Immature natural killer cell (primary cell): ENCODE data around the gene MECP2. TPM values are rescaled to one million over a fixed set of nuclear protein-coding genes. Genes with fewer than 3 reads are reported as not detected.
A peak's percentile ranks its signal among the peaks of the same experiment; 100 is the strongest.

Experiments used
- DNase-seq, 3 donors: peaks; one replicate each; pipeline ENCODE4 v3.0.0; 2022; ENCODE audit warnings: mixed read lengths in 1 of 3
- H3K27ac Mint-ChIP-seq, 6 donors: one replicate each; pipeline ENCODE4 v1.8.0; 2020; ENCODE audit warnings: mixed read lengths in 6 of 6, mild to moderate bottlenecking in 5 of 6, inconsistent platforms in 4 of 6, moderate library complexity in 3 of 6
- H3K27me3 Mint-ChIP-seq, 3 donors: one replicate each; pipeline ENCODE4 v1.8.0; 2020 to 2021; ENCODE audit warnings: low read depth in 3 of 3, mild to moderate bottlenecking in 3 of 3, mixed read lengths in 3 of 3, moderate library complexity in 3 of 3, inconsistent platforms in 1 of 3
- H3K36me3 Mint-ChIP-seq, 3 donors: one replicate each; pipeline ENCODE4 v1.8.0; 2020; ENCODE audit warnings: mixed read lengths in 3 of 3, inconsistent platforms in 2 of 3, mild to moderate bottlenecking in 2 of 3
- H3K4me1 Mint-ChIP-seq, 2 donors: one replicate each; pipeline ENCODE4 v1.8.0; 2020; ENCODE audit warnings: inconsistent platforms in 2 of 2, mild to moderate bottlenecking in 2 of 2, mixed read lengths in 2 of 2, moderate library complexity in 1 of 2
- H3K4me3 Mint-ChIP-seq, 5 donors: one replicate each; pipeline ENCODE4 v1.8.0; 2020; ENCODE audit warnings: mild to moderate bottlenecking in 5 of 5, mixed read lengths in 5 of 5, inconsistent platforms in 3 of 5, moderate library complexity in 3 of 5
- H3K9me3 Mint-ChIP-seq, 6 donors: one replicate each; pipeline ENCODE4 v1.8.0; 2020; ENCODE audit warnings: mild to moderate bottlenecking in 6 of 6, mixed read lengths in 6 of 6, inconsistent platforms in 4 of 6, moderate library complexity in 3 of 6
- polyA plus RNA-seq, 3 donors: library from polyadenylated mRNA; unstranded; fragments of 300-500 nt; fragmentation: Illumina TruSeq; gene quantifications; one replicate each; pipeline ENCODE4 v1.2.3, GENCODE V29; 2021

The MECP2 gene
- polyA plus RNA-seq, 3 donors from 2014 or later = 11.4 to 31.5 (median 18.3) TPM

DNA sequence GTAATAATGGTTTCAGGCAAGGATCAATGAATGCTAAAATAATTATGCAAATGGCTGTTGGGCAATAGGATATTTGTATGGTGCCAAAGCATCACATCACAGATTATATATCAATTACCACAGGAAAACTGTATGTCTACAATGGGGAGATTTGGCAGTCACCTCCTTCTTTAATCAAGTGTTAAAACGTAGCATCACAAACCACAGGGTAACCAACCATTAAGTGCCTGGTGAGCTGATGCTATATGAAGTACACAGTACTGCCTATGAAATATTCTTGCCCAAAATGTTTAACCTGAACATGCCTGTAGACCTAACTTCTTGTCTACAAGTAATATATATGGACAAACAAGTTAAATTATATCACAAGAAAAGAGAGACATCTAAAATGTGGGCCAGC lies 25.3 kb downstream of the MECP2 start:
- Mint-ChIP-seq H3K4me3 (peak overlapping the region in 1 of 5 donors; percentile 17), H3K4me1 (peaks cover 67 to 78% of the 10 kb centered on the region in 2 donors), H3K9me3 (no peaks in the 10 kb centered on the region), H3K27ac (peak overlapping the region; percentile 23 to 80 (median 61)), H3K27me3 (peaks cover 5 to 20% (median 8%) of the 10 kb centered on the region in 3 donors), H3K36me3 (peaks cover 0 to 3% (median 0%) of the 10 kb centered on the region in 3 donors)
- DNase-seq = no peak

DNA sequence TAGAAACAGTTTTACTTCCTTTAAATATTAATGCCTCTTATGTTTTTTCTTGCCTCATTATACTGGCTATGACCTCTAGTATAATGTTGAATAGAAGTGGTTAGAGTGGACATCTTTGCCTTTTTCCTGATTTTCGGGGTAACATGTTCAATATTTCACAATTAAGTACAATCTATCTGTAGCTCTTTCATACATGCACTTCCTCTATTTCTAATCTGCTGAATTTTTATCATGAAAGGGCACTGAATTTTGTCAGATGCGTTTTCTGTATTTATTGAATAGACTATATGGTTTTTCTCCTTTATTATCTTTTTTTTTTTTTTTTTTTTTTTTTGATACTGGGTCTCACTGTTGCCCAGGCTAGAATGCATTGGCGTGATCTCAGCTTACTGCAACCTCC lies 29.0 kb downstream of the MECP2 start:
- no peaks in the 10 kb centered on the region for H3K9me3 Mint-ChIP-seq
- peaks cover 3 to 14% (median 11%) of the 10 kb centered on the region in 3 donors for H3K27me3 Mint-ChIP-seq
- DNase-seq = no peak
- peak overlapping the region in 1 of 5 donors; percentile 3 for H3K4me3 Mint-ChIP-seq
- no peaks in the 10 kb centered on the region for H3K36me3 Mint-ChIP-seq
- H3K4me1 Mint-ChIP-seq = peaks cover 66 to 71% of the 10 kb centered on the region in 2 donors
- H3K27ac Mint-ChIP-seq = peak overlapping the region in 3 of 6 donors; percentile 17 to 85 (median 34)

DNA sequence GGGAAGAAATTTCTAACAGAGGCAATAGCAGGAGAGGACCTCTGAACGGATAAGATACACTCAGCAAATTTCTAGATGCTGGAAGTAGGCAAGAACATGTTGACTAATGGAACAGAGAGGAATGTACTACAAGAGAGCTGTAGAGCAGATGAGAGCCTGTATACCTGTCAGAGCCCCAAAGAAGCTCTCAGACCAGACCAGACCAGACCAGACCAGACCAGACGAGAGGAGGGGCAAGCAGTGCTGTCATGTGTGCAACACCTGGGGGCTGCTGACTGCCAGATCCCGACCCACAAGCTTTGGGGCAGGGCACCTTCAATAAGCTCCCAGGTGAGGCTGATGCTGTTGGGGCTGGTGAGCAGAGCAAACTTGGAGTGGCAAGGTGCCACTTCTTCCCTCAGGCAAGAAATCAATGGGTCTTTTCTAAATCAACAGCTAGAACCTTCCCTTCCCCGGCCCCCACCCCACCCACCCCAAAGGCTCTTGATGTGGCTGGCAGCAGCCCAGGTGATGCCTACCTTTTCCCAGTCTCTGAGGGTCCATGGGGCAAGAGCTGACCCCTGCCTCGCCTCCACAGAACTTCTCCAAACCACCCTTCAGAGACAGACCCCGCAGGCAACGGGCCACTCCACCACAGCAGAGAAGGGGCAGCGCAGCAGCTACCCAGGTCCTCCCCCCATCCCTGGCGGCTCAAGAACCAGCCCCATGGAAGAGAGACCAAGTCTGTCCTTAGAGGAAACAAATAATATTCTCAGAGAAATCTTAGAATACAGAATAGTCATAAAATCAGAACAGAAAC lies 32.7 kb downstream of the MECP2 start:
- Mint-ChIP-seq H3K4me1 (peaks cover 71 to 72% of the 10 kb centered on the region in 2 donors), H3K4me3 (peak overlapping the region in 2 of 5 donors; percentile 29 to 40), H3K36me3 (no peaks in the 10 kb centered on the region), H3K9me3 (no peaks in the 10 kb centered on the region), H3K27me3 (peaks cover 5 to 15% (median 6%) of the 10 kb centered on the region in 3 donors), H3K27ac (peak overlapping the region in 5 of 6 donors; percentile 51 to 73 (median 65))
- no peak for DNase-seq

DNA sequence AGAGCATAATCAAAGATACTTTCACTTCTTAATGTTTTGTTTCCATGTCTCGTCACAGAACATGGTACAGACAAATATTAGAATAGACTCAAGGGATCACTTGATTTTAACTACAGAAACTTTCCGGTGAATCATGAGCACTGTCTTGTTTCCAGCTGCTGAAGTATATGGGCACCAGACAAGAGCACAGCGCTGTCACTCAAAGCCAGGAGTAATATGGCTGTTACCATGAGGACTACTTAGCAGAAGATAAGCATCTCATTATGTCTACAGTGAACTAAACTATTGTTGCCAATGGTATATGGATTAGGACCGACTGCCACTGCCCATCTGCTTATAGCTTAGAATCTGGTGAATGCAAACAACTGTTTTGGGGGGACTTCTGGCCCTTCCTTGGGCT lies 34.3 kb downstream of the MECP2 start:
- H3K9me3 Mint-ChIP-seq = no peaks in the 10 kb centered on the region
- H3K27ac Mint-ChIP-seq = peak overlapping the region; percentile 32 to 80 (median 56)
- peaks cover 81 to 82% of the 10 kb centered on the region in 2 donors for H3K4me1 Mint-ChIP-seq
- H3K4me3 Mint-ChIP-seq = peak overlapping the region in 1 of 5 donors; percentile 50
- H3K36me3 Mint-ChIP-seq = no peaks in the 10 kb centered on the region
- DNase-seq = no peak
- H3K27me3 Mint-ChIP-seq = peaks cover 5 to 10% (median 8%) of the 10 kb centered on the region in 3 donors

DNA sequence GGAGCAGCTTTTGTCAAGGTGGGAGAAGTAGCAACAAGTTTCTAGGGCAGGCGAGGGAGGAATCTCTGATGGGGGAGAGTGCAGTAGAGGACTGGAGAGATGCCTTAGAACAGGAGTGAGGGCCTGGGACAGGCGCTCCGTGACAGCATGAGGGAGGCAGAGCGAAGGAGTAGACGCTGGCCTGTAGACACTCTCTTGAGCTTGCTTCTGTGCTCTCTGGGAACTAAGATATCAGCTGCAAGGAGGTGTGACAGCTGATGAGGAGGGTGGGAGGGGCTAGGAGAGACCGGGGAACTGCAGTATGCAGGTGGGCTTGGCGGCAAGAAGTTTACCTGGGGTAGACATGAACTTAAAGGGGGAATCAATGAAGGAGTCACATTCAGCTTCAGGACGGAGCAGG lies 35.7 kb downstream of the MECP2 start:
- peaks cover 78 to 81% of the 10 kb centered on the region in 2 donors for H3K4me1 Mint-ChIP-seq
- no peaks in the 10 kb centered on the region for H3K9me3 Mint-ChIP-seq
- H3K27ac Mint-ChIP-seq = peak overlapping the region; percentile 13 to 86 (median 70)
- no peak for DNase-seq
- no peaks in the 10 kb centered on the region for H3K36me3 Mint-ChIP-seq
- peaks cover 3 to 15% (median 5%) of the 10 kb centered on the region in 3 donors for H3K27me3 Mint-ChIP-seq
- peak overlapping the region in 4 of 5 donors; percentile 1 to 18 (median 4) for H3K4me3 Mint-ChIP-seq

DNA sequence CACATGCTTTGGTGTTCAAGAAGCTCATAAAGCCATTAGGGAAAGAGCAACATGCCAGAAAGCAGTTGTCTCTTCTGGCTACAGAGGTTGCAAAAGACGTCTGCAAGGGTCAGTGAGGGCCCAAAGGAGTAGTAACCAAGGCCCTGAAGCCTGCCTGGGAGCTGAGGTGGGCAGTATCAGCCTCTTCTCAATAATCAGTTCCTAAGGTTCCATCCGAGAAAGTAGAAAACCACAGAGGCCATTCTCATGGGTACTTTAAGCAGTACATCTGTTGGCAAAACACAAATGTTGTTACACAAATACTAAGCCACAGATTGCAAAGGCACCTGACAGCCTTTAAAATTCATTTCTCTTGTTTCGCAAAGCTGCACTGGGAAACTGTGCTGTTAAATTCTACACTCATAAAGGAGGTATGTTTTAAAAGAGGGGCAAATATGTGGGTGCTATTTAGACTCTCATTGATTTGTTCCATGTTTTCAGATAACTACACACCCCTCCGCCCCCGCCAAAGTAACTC lies 37.7 kb downstream of the MECP2 start:
- H3K36me3 Mint-ChIP-seq = no peaks in the 10 kb centered on the region
- H3K9me3 Mint-ChIP-seq = no peaks in the 10 kb centered on the region
- peak overlapping the region in 1 of 5 donors; percentile 33 for H3K4me3 Mint-ChIP-seq
- H3K27me3 Mint-ChIP-seq = peaks cover 5 to 15% (median 5%) of the 10 kb centered on the region in 3 donors
- peak overlapping the region; percentile 63 to 86 (median 81) for H3K27ac Mint-ChIP-seq
- H3K4me1 Mint-ChIP-seq = peaks cover 74 to 78% of the 10 kb centered on the region in 2 donors
- DNase-seq = no peak

DNA sequence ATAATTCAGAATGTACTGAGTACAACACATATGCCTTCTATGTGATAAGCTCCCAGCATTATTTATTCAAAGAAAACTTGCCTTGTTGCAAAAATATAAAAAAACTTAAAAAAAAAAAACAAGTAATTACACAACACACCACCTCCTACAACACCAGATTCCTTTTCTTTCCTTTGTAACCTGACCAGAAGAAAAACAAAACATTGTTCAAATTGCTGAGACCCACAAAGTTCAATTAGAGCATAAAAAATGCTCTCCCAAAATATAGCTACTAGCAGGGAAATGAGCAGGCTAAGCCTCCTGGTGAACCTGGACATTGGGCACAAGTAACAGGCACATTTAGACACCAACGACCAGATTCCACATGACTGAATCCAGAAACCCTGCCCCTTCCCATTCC lies 38.3 kb downstream of the MECP2 start:
- Mint-ChIP-seq H3K4me3 (peak overlapping the region in 1 of 5 donors; percentile 33), H3K36me3 (no peaks in the 10 kb centered on the region), H3K27me3 (peaks cover 5 to 14% (median 6%) of the 10 kb centered on the region in 3 donors), H3K4me1 (peaks cover 69 to 73% of the 10 kb centered on the region in 2 donors), H3K27ac (peak overlapping the region; percentile 63 to 86 (median 81)), H3K9me3 (no peaks in the 10 kb centered on the region)
- DNase-seq = no peak

DNA sequence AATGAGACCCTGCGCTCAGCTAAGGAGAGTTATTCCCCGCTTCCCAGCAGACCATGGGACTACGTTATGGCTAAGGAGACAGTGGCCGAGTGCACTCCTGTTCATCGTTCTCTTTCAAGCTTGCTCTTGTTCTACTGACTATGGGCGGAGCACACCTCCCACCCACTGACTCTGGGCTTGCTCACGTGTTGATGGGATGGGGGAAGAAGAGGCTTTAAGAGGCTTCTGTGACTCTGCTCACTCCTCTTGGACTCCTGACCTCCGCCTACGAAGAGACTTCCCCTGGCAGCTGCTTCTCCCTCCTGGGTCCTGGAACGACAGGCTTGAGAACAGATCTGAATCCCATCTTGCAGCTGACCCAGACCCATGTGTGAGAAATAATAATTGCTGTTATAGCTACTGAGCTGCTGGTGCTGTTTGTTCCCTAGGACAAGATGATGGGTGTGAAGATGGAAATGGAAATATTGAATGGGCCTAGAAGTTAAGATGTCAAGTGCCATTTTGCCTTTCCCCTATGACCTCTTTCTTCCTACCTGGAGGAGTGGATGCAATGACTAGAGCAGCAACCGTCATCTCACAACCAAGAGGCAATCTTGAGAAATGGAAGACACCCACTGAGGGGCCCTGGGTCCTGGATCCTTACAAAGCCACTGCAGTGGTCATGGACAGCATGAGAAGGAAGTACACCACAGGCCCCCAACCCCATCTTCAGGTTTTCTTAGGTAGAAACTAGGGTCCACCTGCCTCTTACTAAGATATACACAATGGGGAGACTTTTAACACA lies 39.1 kb downstream of the MECP2 start:
- Mint-ChIP-seq H3K27me3 (peaks cover 2 to 14% (median 6%) of the 10 kb centered on the region in 3 donors), H3K4me1 (peaks cover 62 to 64% of the 10 kb centered on the region in 2 donors), H3K36me3 (no peaks in the 10 kb centered on the region), H3K4me3 (no peak overlapping the region), H3K9me3 (no peaks in the 10 kb centered on the region), H3K27ac (peak overlapping the region in 5 of 6 donors; percentile 37 to 82 (median 49))
- DNase-seq = no peak

DNA sequence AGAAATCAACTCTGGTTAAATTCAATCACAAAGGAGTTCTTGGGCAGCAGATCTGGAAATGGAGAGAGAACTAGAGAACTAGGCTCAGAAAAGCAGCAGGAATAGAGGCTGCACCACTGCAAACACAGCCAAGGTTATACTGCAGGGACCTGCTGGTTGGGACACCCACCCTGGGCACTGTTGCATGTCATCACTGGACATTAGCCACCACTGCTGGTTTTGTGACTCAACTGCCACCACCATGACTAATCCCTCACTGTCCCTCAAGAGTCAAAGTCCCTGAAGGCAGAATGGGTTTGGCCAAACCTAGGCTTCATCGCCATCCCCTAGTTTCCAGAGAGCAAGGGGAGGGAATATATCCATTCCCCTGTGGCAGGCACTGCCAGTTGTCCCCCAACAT lies 39.7 kb downstream of the MECP2 start:
- Mint-ChIP-seq H3K4me1 (peaks cover 57 to 60% of the 10 kb centered on the region in 2 donors), H3K27me3 (peaks cover 2 to 14% (median 6%) of the 10 kb centered on the region in 3 donors), H3K9me3 (no peaks in the 10 kb centered on the region), H3K27ac (peak overlapping the region in 4 of 6 donors; percentile 15 to 78 (median 48)), H3K36me3 (no peaks in the 10 kb centered on the region), H3K4me3 (no peak overlapping the region)
- no peak for DNase-seq

DNA sequence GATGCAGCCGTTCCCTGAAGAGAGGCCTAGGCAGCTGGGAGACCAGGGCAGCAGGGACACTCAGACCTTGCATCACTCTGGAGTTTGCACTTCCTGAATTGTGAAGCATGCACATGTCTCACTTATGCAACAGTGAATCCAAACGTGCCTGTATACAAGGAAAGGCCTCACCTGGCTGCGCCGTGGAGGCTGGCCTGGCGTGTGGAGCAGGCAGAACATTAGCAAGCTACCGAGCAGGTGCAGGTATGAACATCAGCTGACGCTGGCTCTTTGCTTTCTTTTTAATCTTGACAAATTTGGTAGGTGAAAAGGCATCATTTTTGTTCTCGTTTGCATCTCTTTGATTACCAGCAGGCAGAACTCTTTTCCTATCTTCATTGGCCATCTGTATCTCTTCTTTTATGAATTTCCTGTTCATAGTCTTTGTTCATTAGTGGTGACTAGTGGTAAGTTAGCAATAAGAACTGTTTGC lies 40.7 kb downstream of the MECP2 start:
- Mint-ChIP-seq H3K9me3 (no peaks in the 10 kb centered on the region), H3K4me1 (peaks cover 57 to 58% of the 10 kb centered on the region in 2 donors), H3K27me3 (peaks cover 0 to 14% (median 8%) of the 10 kb centered on the region in 3 donors), H3K4me3 (no peak overlapping the region), H3K36me3 (peaks cover 0 to 4% (median 0%) of the 10 kb centered on the region in 3 donors), H3K27ac (peak overlapping the region; percentile 28 to 78 (median 54))
- DNase-seq = no peak

DNA sequence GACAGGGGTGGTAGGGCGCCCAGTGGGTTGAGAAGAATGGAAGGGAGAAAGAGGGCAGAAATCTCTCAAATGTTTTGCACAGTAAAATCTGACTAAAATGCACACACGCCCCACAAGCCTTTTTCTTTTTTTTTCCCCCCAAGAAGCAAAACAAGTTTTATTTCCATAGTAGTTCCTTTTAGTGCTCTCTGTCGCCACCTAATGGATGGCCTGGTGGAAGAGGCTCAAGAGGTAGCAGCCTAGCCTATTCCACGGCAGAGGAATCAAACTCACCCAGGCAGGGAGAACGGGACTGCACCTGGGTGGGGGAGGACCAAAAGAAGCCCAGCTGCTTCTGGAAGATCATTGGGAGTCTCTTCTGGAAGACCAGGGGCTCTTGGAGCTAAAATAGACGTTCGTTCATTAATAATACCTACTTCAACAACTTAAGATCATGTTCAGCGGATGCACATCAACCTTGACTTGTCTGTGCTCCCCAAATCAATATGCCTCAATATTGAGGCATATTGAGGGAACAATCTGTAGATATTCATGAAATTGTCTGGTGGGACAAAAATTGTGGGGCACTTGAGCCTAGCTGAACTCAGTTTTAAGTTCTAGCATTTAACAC lies 46.2 kb downstream of the MECP2 start:
- peak; percentile 56 to 65 (median 61) for DNase-seq
- Mint-ChIP-seq H3K27me3 (peaks cover 4 to 8% (median 5%) of the 10 kb centered on the region in 3 donors), H3K9me3 (no peaks in the 10 kb centered on the region), H3K36me3 (peaks cover 0 to 5% (median 0%) of the 10 kb centered on the region in 3 donors), H3K4me1 (peaks cover 23 to 29% of the 10 kb centered on the region in 2 donors), H3K27ac (peak overlapping the region; percentile 10 to 80 (median 59)), H3K4me3 (peak overlapping the region in 1 of 5 donors; percentile 35)

DNA sequence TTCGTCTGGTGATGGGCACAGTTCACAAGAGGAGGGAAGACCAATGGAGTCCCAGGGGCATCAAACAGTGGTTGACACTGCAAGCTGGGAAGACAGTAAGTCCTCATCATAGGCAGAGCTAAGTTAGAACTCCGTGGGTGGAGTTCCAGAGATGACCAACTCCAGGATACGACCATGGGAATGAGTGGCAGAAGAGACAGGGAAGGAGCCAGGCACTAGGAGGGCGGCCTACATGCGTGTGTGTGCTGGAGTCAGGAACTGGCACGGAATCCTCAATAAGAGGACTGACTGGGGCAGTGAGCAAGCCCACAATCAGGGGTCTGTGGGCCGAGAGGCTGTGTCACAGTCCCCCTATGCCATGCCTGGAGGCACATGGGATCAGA lies 47.4 kb downstream of the MECP2 start:
- peak overlapping the region in 2 of 6 donors; percentile 73 to 80 for H3K27ac Mint-ChIP-seq

More for the DNA sequence above, 47.4 kb downstream of the MECP2 start:
- Mint-ChIP-seq H3K36me3 (peaks cover 0 to 8% (median 0%) of the 10 kb centered on the region in 3 donors), H3K4me1 (peaks cover 24 to 27% of the 10 kb centered on the region in 2 donors), H3K27me3 (peaks cover 4 to 6% (median 5%) of the 10 kb centered on the region in 3 donors), H3K9me3 (no peaks in the 10 kb centered on the region), H3K4me3 (no peak overlapping the region)
- no peak for DNase-seq
